ENCODE data around the gene TENT5D. TPM values are rescaled to one million over a fixed set of nuclear protein-coding genes. Genes with fewer than 3 reads are reported as not detected.
"Not testable (repeated sequence)": the region's sequence is repeated elsewhere in the genome, so short reads cannot be mapped to it uniquely, and the experiment has no call there.

TENT5D gene
- total and polyA plus RNA-seq, 5 donors from 2014 or later: not detected

- ATAC-seq (ENCODE audit: low read depth in 2 of 2) (no peak), DNase-seq (no peak)
- H3K9me3 Mint-ChIP-seq: peaks cover 0 to 1% (median 0%) of the 10 kb centered on the region in 7 donors
- Histone ChIP-seq H3K27me3 (ENCODE audit: control insufficient read depth, insufficient read depth, low read length) (no peaks in the 10 kb centered on the region), H3K36me3 (ENCODE audit: control insufficient read depth, insufficient read depth, low read length) (no peaks in the 10 kb centered on the region), H3K9me3 (ENCODE audit: control insufficient read depth in 2 of 2, low read length in 2 of 2) (no peaks in the 10 kb centered on the region), H3K4me3 (ENCODE audit: low read depth, low read length) (no peak overlapping the region), H3K4me1 (ENCODE audit: control insufficient read depth, insufficient read depth, low read length, poor library complexity, severe bottlenecking) (no peaks in the 10 kb centered on the region), H3K27ac (ENCODE audit: insufficient read depth, low read length, poor library complexity, severe bottlenecking) (no peak overlapping the region)
- no peaks in the 10 kb centered on the region for H3K36me3 Mint-ChIP-seq
- no peak overlapping the region for H3K27ac Mint-ChIP-seq
- no peak overlapping the region for H3K4me3 Mint-ChIP-seq
- no peaks in the 10 kb centered on the region for H3K4me1 Mint-ChIP-seq
- no peaks in the 10 kb centered on the region for H3K27me3 Mint-ChIP-seq
Measured at GRCh38 chrX:80432441-80432840, 12.2 kb downstream of the TENT5D start.

GRCh38 chrX:80432863-80433262, 12.6 kb downstream of the TENT5D start:
- Histone ChIP-seq H3K27me3 (ENCODE audit: control insufficient read depth, insufficient read depth, low read length) (no peaks in the 10 kb centered on the region), H3K4me1 (ENCODE audit: control insufficient read depth, insufficient read depth, low read length, poor library complexity, severe bottlenecking) (no peaks in the 10 kb centered on the region), H3K4me3 (ENCODE audit: low read depth, low read length) (no peak overlapping the region), H3K36me3 (ENCODE audit: control insufficient read depth, insufficient read depth, low read length) (no peaks in the 10 kb centered on the region), H3K27ac (ENCODE audit: insufficient read depth, low read length, poor library complexity, severe bottlenecking) (no peak overlapping the region), H3K9me3 (ENCODE audit: control insufficient read depth in 2 of 2, low read length in 2 of 2) (no peaks in the 10 kb centered on the region)
- no peak for ATAC-seq (ENCODE audit: low read depth in 2 of 2)
- peaks cover 0 to 1% (median 0%) of the 10 kb centered on the region in 7 donors for H3K9me3 Mint-ChIP-seq
- no peaks in the 10 kb centered on the region for H3K36me3 Mint-ChIP-seq
- H3K27me3 Mint-ChIP-seq: no peaks in the 10 kb centered on the region
- H3K27ac Mint-ChIP-seq: no peak overlapping the region
- no peak for DNase-seq
- H3K4me1 Mint-ChIP-seq: no peaks in the 10 kb centered on the region
- H3K4me3 Mint-ChIP-seq: no peak overlapping the region

- H3K27ac ChIP-seq (ENCODE audit: insufficient read depth, low read length, poor library complexity, severe bottlenecking); DNase-seq; H3K27me3 Mint-ChIP-seq; H3K36me3 ChIP-seq (ENCODE audit: control insufficient read depth, insufficient read depth, low read length); H3K4me1 ChIP-seq (ENCODE audit: control insufficient read depth, insufficient read depth, low read length, poor library complexity, severe bottlenecking); H3K4me3 Mint-ChIP-seq; H3K27ac Mint-ChIP-seq; H3K4me1 Mint-ChIP-seq; H3K27me3 ChIP-seq (ENCODE audit: control insufficient read depth, insufficient read depth, low read length); H3K4me3 ChIP-seq (ENCODE audit: low read depth, low read length); H3K36me3 Mint-ChIP-seq; ATAC-seq (ENCODE audit: low read depth in 2 of 2); H3K9me3 ChIP-seq (ENCODE audit: control insufficient read depth in 2 of 2, low read length in 2 of 2): not testable (repeated sequence)
- H3K9me3 Mint-ChIP-seq: peaks cover 0 to 18% (median 9%) of the 10 kb centered on the region in 7 donors
Measured at GRCh38 chrX:80468166-80468565, 47.9 kb downstream of the TENT5D start.

GRCh38 chrX:80471582-80471981, 51.3 kb downstream of the TENT5D start:
- H3K4me3 ChIP-seq (ENCODE audit: low read depth, low read length): no peak overlapping the region
- no peak overlapping the region for H3K27ac ChIP-seq (ENCODE audit: insufficient read depth, low read length, poor library complexity, severe bottlenecking)
- Mint-ChIP-seq H3K9me3 (peaks cover 0 to 17% (median 5%) of the 10 kb centered on the region in 7 donors), H3K36me3 (no peaks in the 10 kb centered on the region), H3K27ac (no peak overlapping the region), H3K4me3 (no peak overlapping the region), H3K4me1 (no peaks in the 10 kb centered on the region), H3K27me3 (no peaks in the 10 kb centered on the region)
- peaks cover 0 to 2% of the 10 kb centered on the region in 2 experiments for H3K9me3 ChIP-seq (ENCODE audit: control insufficient read depth in 2 of 2, low read length in 2 of 2)
- ATAC-seq (ENCODE audit: low read depth in 2 of 2) (no peak), DNase-seq (no peak)
- H3K4me1 ChIP-seq (ENCODE audit: control insufficient read depth, insufficient read depth, low read length, poor library complexity, severe bottlenecking): no peaks in the 10 kb centered on the region
- no peaks in the 10 kb centered on the region for H3K36me3 ChIP-seq (ENCODE audit: control insufficient read depth, insufficient read depth, low read length)
- no peaks in the 10 kb centered on the region for H3K27me3 ChIP-seq (ENCODE audit: control insufficient read depth, insufficient read depth, low read length)

- Histone ChIP-seq H3K36me3 (ENCODE audit: control insufficient read depth, insufficient read depth, low read length) (no peaks in the 10 kb centered on the region), H3K4me3 (ENCODE audit: low read depth, low read length) (no peak overlapping the region), H3K27me3 (ENCODE audit: control insufficient read depth, insufficient read depth, low read length) (no peaks in the 10 kb centered on the region), H3K27ac (ENCODE audit: insufficient read depth, low read length, poor library complexity, severe bottlenecking) (no peak overlapping the region), H3K4me1 (ENCODE audit: control insufficient read depth, insufficient read depth, low read length, poor library complexity, severe bottlenecking) (no peaks in the 10 kb centered on the region), H3K9me3 (ENCODE audit: control insufficient read depth in 2 of 2, low read length in 2 of 2) (no peaks in the 10 kb centered on the region)
- Mint-ChIP-seq H3K4me1 (no peaks in the 10 kb centered on the region), H3K36me3 (no peaks in the 10 kb centered on the region), H3K9me3 (peaks cover 0 to 8% (median 0%) of the 10 kb centered on the region in 7 donors), H3K4me3 (no peak overlapping the region), H3K27me3 (no peaks in the 10 kb centered on the region), H3K27ac (no peak overlapping the region)
- DNase-seq: no peak
- ATAC-seq (ENCODE audit: low read depth in 2 of 2): no peak
Measured at GRCh38 chrX:80485543-80485942, 65.3 kb downstream of the TENT5D start.

- H3K36me3 ChIP-seq (ENCODE audit: control insufficient read depth, insufficient read depth, low read length): no peaks in the 10 kb centered on the region
- ATAC-seq (ENCODE audit: low read depth in 2 of 2): no peak
- H3K9me3 ChIP-seq (ENCODE audit: control insufficient read depth in 2 of 2, low read length in 2 of 2): no peaks in the 10 kb centered on the region
- no peak overlapping the region for H3K27ac Mint-ChIP-seq
- no peaks in the 10 kb centered on the region for H3K4me1 Mint-ChIP-seq
- H3K4me3 Mint-ChIP-seq: no peak overlapping the region
- no peaks in the 10 kb centered on the region for H3K4me1 ChIP-seq (ENCODE audit: control insufficient read depth, insufficient read depth, low read length, poor library complexity, severe bottlenecking)
- peaks cover 0 to 8% (median 0%) of the 10 kb centered on the region in 7 donors for H3K9me3 Mint-ChIP-seq
- no peaks in the 10 kb centered on the region for H3K36me3 Mint-ChIP-seq
- no peak for DNase-seq
- H3K27me3 Mint-ChIP-seq: no peaks in the 10 kb centered on the region
- H3K27me3 ChIP-seq (ENCODE audit: control insufficient read depth, insufficient read depth, low read length): no peaks in the 10 kb centered on the region
- H3K4me3 ChIP-seq (ENCODE audit: low read depth, low read length): no peak overlapping the region
- no peak overlapping the region for H3K27ac ChIP-seq (ENCODE audit: insufficient read depth, low read length, poor library complexity, severe bottlenecking)
Measured at GRCh38 chrX:80486299-80486698, 66.1 kb downstream of the TENT5D start.

- DNase-seq (no peak), ATAC-seq (ENCODE audit: low read depth in 2 of 2) (no peak)
- Mint-ChIP-seq H3K9me3 (peaks cover 0 to 8% (median 0%) of the 10 kb centered on the region in 7 donors), H3K27ac (no peak overlapping the region), H3K4me1 (no peaks in the 10 kb centered on the region), H3K4me3 (no peak overlapping the region), H3K27me3 (no peaks in the 10 kb centered on the region), H3K36me3 (no peaks in the 10 kb centered on the region)
- no peak overlapping the region for H3K27ac ChIP-seq (ENCODE audit: insufficient read depth, low read length, poor library complexity, severe bottlenecking)
- no peak overlapping the region for H3K4me3 ChIP-seq (ENCODE audit: low read depth, low read length)
- H3K9me3 ChIP-seq (ENCODE audit: control insufficient read depth in 2 of 2, low read length in 2 of 2): no peaks in the 10 kb centered on the region
- no peaks in the 10 kb centered on the region for H3K27me3 ChIP-seq (ENCODE audit: control insufficient read depth, insufficient read depth, low read length)
- H3K36me3 ChIP-seq (ENCODE audit: control insufficient read depth, insufficient read depth, low read length): no peaks in the 10 kb centered on the region
- H3K4me1 ChIP-seq (ENCODE audit: control insufficient read depth, insufficient read depth, low read length, poor library complexity, severe bottlenecking): no peaks in the 10 kb centered on the region
Measured at GRCh38 chrX:80489166-80489565, 68.9 kb downstream of the TENT5D start.

Data from CD4-positive, CD25-positive, alpha-beta regulatory T cell (primary cell).